SKM-1 treated with dmso at 0.1 percent for 144 hours (cell line): ENCODE measurements around the gene ARHGEF35.
"Not testable (repeated sequence)": the region's sequence is repeated elsewhere in the genome, so short reads cannot be mapped to it uniquely, and the experiment has no call there.

Experiments used
- DNase-seq: peaks from one replicate; lab custom pipeline; 2025; ENCODE audit not compliant: unreplicated experiment; lab: John Stamatoyannopoulos, UW

Gene ARHGEF35

DNA sequence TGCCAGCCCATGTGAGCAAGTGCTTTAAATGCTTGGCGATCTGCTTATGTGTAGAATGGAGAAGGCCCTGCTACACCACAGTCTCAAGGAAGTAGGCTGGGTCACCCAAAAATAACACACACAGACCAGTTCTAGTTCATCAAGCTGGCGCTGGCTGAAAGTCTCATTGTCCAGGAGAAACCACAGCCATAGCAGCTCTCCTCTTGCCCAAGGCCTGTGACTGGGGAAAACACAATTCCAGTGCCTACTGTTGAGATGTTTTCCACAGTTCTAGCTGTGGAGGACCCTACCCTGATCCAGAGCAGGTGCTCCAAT is 16.5 kb downstream of the ARHGEF35 start:
- not testable (repeated sequence) for DNase-seq

DNA sequence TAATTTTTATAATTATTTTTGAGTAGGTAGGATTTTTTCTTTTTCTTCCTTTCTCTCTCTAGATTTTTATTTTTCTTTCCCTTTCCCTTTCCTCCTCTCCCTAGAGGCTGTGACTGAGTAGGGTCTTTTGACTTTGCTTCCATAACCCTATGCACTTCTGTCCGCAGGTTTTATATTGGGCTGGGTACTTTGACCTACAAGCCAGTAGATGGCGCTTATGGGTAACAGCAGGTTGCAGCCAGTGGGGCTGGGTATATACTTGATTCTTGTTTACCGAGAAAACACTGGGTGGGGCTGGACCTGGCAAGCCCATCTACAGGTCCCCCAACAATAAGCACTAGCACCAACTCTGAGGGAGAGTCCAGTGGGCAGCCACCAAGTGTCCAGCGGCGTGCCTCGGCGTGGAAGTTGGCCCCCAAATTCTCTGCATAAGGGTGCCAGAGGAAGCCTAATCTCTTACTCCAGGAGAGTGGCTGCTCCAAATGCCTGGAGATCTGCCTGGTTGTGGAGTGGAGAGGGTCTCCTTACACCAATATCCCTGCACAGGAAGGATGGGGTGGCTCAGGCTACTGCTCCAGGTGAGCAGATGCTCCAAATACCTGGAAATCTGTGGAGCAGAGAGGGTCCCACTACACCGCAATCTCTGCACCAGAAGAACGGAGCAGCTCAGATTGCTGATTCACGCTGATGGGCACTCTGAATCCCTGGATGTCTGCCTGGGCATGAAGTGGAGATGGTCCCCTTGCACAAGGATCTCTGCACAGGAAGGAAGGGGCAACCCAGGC is 17.1 kb downstream of the ARHGEF35 start:
- not testable (repeated sequence) for DNase-seq

DNA sequence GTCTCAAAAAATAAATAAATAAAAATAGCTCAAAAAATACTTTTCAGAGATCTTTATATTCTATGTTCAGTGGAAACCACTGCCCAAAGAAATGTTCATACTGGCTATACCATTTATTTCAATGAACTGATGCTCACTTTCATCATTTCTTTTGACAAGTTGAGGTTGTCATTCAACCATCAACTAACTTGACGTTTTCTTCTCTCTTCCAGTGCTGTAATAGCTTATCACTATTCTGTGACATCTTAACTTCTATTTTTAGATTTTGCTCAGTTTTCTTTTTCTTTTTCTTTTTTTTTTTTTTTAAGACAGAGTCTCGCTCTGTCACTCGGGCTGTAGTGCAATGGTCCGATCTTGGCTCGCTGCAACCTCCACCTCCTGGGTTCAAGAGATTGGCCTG is 21.0 kb downstream of the ARHGEF35 start:
- no peak for DNase-seq

DNA sequence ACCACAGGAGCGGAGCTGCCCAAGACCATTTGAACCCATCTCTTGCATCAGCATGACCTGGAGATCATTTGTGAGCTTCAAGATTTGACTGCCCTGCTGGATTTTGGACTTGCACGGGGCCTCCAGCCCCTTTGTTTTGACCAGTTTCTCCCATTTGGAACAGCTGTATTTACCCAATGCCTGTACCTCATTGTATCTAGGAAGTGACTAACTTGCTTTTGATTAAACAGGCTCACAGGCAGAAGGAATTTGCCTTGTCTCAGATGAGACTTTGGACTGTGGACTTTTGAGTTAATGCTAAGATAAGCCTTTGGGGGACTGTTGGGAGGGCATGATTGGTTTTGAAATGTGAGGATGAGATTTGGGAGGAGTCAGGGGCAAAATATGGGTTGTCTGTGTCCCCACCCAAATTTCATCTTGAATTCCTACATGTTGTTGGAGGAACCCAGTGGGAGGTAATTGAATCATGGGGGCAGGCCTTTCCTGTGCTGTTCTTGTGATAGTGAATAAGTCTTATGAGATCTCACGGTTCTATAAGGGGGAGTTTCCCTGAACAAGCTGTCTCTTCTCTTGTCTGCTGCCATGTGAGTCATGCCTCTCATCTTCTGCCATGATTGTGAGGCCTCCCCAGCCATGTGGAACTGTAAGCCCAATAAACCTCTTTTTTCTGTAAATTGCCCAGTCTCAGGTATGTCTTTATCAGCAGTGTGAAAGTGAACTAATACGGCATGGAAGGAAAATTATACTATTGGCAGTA is 23.9 kb downstream of the ARHGEF35 start:
- DNase-seq = not testable (repeated sequence)

DNA sequence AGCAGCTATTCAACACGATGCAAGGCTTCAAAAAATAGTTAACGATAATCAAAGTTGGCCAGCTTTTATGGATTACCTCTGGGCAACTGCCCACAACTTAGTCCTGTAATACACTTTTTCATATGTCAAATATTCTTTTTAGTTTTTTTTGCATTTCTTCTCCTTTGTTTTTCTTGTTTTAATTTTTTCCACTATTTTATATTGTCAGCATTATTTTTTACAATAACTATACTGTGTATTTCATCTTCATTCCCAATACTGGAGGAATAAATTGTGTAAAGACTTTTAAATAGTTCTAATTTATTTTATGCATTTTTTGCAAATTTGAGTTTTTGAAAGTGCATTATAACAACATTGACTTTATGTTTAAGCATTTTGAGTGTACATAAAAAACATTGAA is 30.8 kb downstream of the ARHGEF35 start:
- DNase-seq = no peak

DNA sequence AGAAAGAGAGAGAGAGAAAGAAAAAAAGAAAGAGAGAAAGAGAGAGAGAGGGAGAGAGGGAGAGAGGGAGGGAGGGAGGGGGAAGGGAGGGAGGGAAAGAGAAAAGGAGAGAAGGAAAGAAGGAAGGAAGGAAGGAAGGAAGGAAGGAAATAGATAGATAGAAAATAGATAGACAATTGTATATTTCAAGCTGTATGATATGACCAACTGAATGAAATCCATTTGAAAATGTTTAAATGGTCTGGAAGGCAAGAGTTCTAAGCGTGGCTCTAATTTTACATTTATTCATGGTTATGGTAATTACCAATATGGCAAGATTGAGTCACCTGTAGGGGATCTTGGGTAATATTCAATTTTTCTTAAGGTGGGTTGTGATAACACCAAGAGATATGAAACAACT is 36.8 kb downstream of the ARHGEF35 start:
- no peak for DNase-seq

DNA sequence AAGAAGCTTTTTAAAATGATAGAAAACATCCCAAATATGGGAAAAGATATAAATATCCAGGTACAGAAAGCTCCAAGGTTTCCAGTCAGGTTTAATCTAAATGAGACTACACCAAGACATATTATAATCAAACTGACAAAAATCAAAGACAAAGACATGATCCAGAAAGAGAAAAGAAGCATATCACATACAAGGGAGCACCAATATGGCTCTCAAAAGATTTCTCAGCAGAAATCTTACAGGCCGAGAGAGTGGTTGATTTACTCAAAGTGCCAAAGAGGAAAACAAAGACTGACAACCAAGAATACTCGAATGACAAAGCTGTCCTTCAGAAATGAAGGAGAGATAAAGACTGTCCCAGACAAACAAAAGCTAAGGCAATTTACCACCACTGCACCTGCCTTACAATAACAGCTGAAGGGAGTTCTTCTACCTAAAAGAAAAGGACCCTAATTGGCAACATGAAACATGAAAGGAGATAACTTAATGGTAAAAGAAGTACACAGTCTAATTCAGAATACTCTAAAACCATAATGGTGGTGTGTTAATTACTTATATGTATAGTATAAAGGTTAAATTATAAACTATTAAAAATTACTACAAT is 47.3 kb downstream of the ARHGEF35 start:
- no peak for DNase-seq

DNA sequence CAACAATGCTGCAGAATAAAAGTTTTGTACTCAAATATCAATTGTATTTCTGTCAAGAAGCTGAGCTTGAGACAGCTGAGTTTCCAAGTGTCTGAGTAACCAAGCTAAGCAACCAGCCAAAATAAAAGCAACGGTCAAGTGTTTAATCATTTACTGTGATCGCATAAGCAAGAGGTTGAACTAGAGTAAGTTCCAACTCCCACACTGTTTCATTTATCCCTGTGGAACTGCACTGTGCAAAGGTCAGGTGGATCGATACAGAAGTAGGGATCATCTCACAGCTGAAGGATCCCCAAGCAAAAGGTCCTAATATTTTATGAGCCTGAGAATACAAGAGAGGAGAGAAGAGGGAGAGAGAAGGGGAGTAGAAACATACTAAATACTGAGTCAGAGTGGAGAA is 51.2 kb downstream of the ARHGEF35 start:
- no peak for DNase-seq

DNA sequence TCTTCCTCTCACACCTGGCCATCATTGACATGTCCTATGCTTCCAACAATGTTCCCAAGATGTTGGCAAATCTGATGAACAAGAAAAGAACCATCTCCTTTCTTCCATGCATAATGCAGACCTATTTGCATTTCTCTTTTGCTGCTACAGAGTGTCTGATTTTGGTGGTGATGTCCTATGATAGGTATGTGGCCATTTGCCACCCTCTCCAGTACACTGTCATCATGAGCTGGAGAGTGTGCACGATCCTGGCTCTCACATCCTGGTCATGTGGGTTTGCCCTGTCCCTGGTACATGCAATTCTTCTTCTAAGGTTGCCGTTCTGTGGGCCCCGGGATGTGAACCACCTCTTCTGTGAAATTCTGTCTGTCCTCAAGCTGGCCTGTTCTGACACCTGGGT is 53.4 kb downstream of the ARHGEF35 start:
- DNase-seq = no peak

DNA sequence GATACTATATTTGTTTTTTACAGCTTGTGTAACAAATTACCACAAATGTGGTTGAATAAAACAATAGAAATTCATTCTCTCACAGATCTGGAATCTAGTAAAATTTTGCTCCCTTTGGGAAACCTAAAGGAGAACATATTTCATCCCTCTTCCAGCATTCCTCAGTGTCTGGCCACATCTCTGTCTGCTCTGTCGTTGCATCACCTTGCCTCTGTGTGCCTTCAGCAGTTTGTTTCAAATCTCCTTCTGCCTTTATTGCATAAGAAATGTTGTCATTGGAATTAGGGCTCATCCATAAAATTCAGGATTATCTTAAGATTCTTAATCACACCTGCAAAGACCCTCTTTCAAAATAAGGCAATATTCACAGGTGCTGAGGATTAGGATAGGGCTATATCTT is 58.1 kb downstream of the ARHGEF35 start:
- DNase-seq = no peak
